Cardiac ventricle fibroblast (primary cell): ENCODE data around the gene SEPTIN14. TPM values are rescaled to one million over a fixed set of nuclear protein-coding genes. Genes with fewer than 3 reads are reported as not detected.

Source experiments
- total RNA-seq: library from RNA; depleted of rRNA; stranded (reverse); fragments of >200 nt; gene quantifications from 2 replicates; pipeline ENCODE4 v1.2.3, GENCODE V29; 2015

Gene SEPTIN14
- not detected in 2 replicates for total RNA-seq

GRCh38 chr7:55862652-55863051 lies at the start of gene SEPTIN14:
TSS of gene SEPTIN14 (minus strand) at chr7:55862752. CDS start at chr7:55861996, 756 bp downstream.

Other genes starting within 250 kb of the SEPTIN14 start
- 0.49 and 1.2 TPM in 2 replicates for gene ZNF713, start 24.7 kb upstream of the SEPTIN14 start, total RNA-seq
- 6.8 and 8.6 TPM in 2 replicates for gene MRPS17, start 89.1 kb upstream of the SEPTIN14 start, total RNA-seq
- 28.3 and 33.7 TPM in 2 replicates for gene NIPSNAP2, start 101.8 kb upstream of the SEPTIN14 start, total RNA-seq
- gene PSPH, start 188.7 kb upstream of the SEPTIN14 start, total RNA-seq = 15.4 and 24.5 TPM in 2 replicates
- gene CCT6A, start 189.0 kb upstream of the SEPTIN14 start, total RNA-seq = 67.2 and 67.5 TPM in 2 replicates
- gene SUMF2, start 201.5 kb upstream of the SEPTIN14 start, total RNA-seq = 125 and 132 TPM in 2 replicates
- 0.24 and 1.1 TPM in 2 replicates for gene PHKG1, start 230.2 kb upstream of the SEPTIN14 start, total RNA-seq
- gene CHCHD2, start 243.7 kb upstream of the SEPTIN14 start, total RNA-seq = 260 and 302 TPM in 2 replicates